Fibroblast of gingiva (primary cell): ENCODE measurements around the gene MARVELD1.
"Not testable (repeated sequence)": the region's sequence is repeated elsewhere in the genome, so short reads cannot be mapped to it uniquely, and the experiment has no call there.

Source experiments
- DNase-seq: peaks from one replicate; pipeline ENCODE4 v3.0.0-alpha.2; 2011; ENCODE audit warnings: low read depth

The MARVELD1 gene

GRCh38 chr10:97690133-97690532, 23.4 kb upstream of the MARVELD1 start:
- DNase-seq: no peak

GRCh38 chr10:97698072-97698655, 15.4 kb upstream of the MARVELD1 start:
- DNase-seq: not testable (repeated sequence)

- peak; percentile 71 for DNase-seq
Observed at GRCh38 chr10:97701438-97702069, 12.0 kb upstream of the MARVELD1 start.

- no peak for DNase-seq
Observed at GRCh38 chr10:97703398-97704067, 10.0 kb upstream of the MARVELD1 start.

- DNase-seq: no peak
Observed at GRCh38 chr10:97704341-97704740, 9.2 kb upstream of the MARVELD1 start.

- DNase-seq: no peak
Observed at GRCh38 chr10:97705006-97705670, 8.4 kb upstream of the MARVELD1 start.

GRCh38 chr10:97707134-97707861, 6.2 kb upstream of the MARVELD1 start:
- DNase-seq: no peak

- no peak for DNase-seq
Observed at GRCh38 chr10:97708167-97708566, 5.4 kb upstream of the MARVELD1 start.

- peak; percentile 83 for DNase-seq
Observed at GRCh38 chr10:97708976-97709946, 4.3 kb upstream of the MARVELD1 start.

GRCh38 chr10:97711640-97712572, 1.6 kb upstream of the MARVELD1 start:
- no peak for DNase-seq

- DNase-seq: peak; percentile 70
Observed at GRCh38 chr10:97713826-97714400, 383 bp downstream of the MARVELD1 start.

- DNase-seq: peak; percentile 88
Observed at GRCh38 chr10:97714401-97715258, 1.1 kb downstream of the MARVELD1 start.

GRCh38 chr10:97715259-97715874, 1.8 kb downstream of the MARVELD1 start:
- DNase-seq: no peak

GRCh38 chr10:97717627-97718026, 4.1 kb downstream of the MARVELD1 start:
- no peak for DNase-seq

GRCh38 chr10:97718178-97718577, 4.6 kb downstream of the MARVELD1 start:
- DNase-seq: no peak

GRCh38 chr10:97718659-97719142, 5.2 kb downstream of the MARVELD1 start:
- peak; percentile 45 for DNase-seq

GRCh38 chr10:97719602-97720001, 6.1 kb downstream of the MARVELD1 start:
- no peak for DNase-seq
